Skeletal muscle tissue (tissue), 5 donors: Measurements from ENCODE around the gene PPP6R3. TPM values are rescaled to one million over a fixed set of nuclear protein-coding genes. Genes with fewer than 3 reads are reported as not detected.

Experiments
- H3K27ac ChIP-seq: one replicate; pipeline ENCODE4 v1.7.0; 2013; ENCODE audit warnings: mild to moderate bottlenecking, low read depth, low read length, inconsistent platforms
- H3K27me3 ChIP-seq, 3 donors: one replicate each; pipeline ENCODE4 v1.7.0; 2013; ENCODE audit warnings: low read length in 3 of 3; ENCODE audit not compliant: control insufficient read depth in 3 of 3, insufficient read depth in 3 of 3
- H3K36me3 ChIP-seq, 3 donors: one replicate each; pipeline ENCODE4 v1.7.0; 2013; ENCODE audit warnings: low read length in 3 of 3; ENCODE audit not compliant: control insufficient read depth in 3 of 3, insufficient read depth in 3 of 3
- H3K4me1 ChIP-seq, 3 donors: one replicate each; pipeline ENCODE4 v1.7.0; 2013; ENCODE audit warnings: low read length in 3 of 3, mild to moderate bottlenecking in 3 of 3; ENCODE audit not compliant: control insufficient read depth in 3 of 3, insufficient read depth in 3 of 3
- H3K4me3 ChIP-seq, 3 donors: one replicate each; pipeline ENCODE4 v1.7.0; 2013; ENCODE audit warnings: low read length in 3 of 3
- H3K9ac ChIP-seq, 3 donors: one replicate each; pipeline ENCODE4 v1.7.0; 2013; ENCODE audit warnings: low read length in 3 of 3, mild to moderate bottlenecking in 3 of 3, moderate library complexity in 2 of 3, low read depth in 1 of 3
- H3K9me3 ChIP-seq, 3 donors: one replicate each; pipeline ENCODE4 v1.7.0; 2013; ENCODE audit warnings: low read length in 3 of 3; ENCODE audit not compliant: control insufficient read depth in 3 of 3
- small RNA-seq: library from RNA; depleted of rRNA; stranded (forward); fragments of <200 nt; gene quantifications from one replicate; pipeline ENCODE3, GENCODE V24; 2014
- total RNA-seq: library from RNA; depleted of rRNA; stranded (reverse); fragments of >200 nt; gene quantifications from one replicate; pipeline ENCODE4 v1.2.3, GENCODE V29; 2014
- donor health status: Osteomylitis.

The PPP6R3 gene
- total RNA-seq, 1 donor from 2014 or later = 103 TPM

DNA sequence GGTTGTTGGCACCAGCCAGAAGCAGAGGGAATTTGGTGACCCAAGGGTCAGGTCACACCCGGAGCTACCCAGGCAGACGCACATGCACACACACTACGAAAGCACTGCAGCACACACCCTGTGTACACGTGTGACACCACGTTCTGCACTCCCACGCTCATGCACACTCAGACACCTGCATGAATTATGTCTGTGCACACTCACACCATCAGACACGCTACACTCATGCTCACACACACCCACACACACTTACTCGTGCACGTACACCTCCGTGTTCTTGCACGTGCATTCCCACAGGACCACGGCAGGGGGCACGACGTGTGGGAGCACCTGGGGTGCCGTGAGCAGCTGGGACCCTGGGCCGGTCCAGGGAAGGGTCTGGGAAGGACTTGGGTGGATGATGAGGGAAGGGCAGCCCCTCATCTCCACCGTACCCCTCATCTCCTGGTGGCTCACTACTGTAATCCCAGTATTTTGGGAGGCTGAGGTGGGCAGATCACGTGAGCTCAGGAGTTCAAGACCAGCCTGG lies 203.0 kb downstream of the PPP6R3 start:
- H3K9ac ChIP-seq = no peak overlapping the region
- H3K27ac ChIP-seq = no peak overlapping the region
- no peaks in the 10 kb centered on the region for H3K9me3 ChIP-seq
- H3K4me3 ChIP-seq = no peak overlapping the region
- peaks cover 25 to 39% (median 35%) of the 10 kb centered on the region in 3 donors for H3K27me3 ChIP-seq
- H3K4me1 ChIP-seq = peaks cover 3 to 6% (median 5%) of the 10 kb centered on the region in 3 donors
- no peaks in the 10 kb centered on the region for H3K36me3 ChIP-seq

DNA sequence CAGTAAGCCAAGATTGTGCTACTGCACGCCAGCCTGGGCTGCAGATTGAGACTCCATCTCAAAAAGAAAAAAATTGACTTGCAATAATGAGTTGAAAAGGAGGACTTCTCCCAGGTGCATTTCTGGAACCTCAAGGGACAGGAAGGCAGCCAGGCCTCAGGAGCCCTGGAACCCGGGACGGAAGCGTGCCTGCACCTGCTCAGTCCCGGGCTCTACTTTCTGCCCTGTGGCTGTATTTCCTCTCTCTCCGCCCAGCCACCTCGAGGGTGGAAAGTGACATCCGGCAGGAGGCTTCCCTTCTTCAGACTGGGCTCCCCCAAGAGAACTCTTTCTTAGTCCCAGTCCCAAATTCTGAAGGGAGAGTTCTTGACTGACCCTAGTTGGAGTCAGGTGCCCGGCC lies 203.6 kb downstream of the PPP6R3 start:
- no peak overlapping the region for H3K9ac ChIP-seq
- no peaks in the 10 kb centered on the region for H3K36me3 ChIP-seq
- peaks cover 25 to 40% (median 35%) of the 10 kb centered on the region in 3 donors for H3K27me3 ChIP-seq
- no peak overlapping the region for H3K4me3 ChIP-seq
- H3K9me3 ChIP-seq = no peaks in the 10 kb centered on the region
- H3K4me1 ChIP-seq = peaks cover 3 to 5% (median 4%) of the 10 kb centered on the region in 3 donors
- H3K27ac ChIP-seq = no peak overlapping the region

GRCh38 chr11:68664906-68665305 lies 204.4 kb downstream of the PPP6R3 start:
- H3K4me1 ChIP-seq = no peaks in the 10 kb centered on the region
- H3K27me3 ChIP-seq = peaks cover 28 to 46% (median 35%) of the 10 kb centered on the region in 3 donors
- no peaks in the 10 kb centered on the region for H3K36me3 ChIP-seq
- no peak overlapping the region for H3K4me3 ChIP-seq
- no peak overlapping the region for H3K9ac ChIP-seq
- H3K27ac ChIP-seq = no peak overlapping the region
- no peaks in the 10 kb centered on the region for H3K9me3 ChIP-seq

Small RNAs within 50 kb of the gene (small RNA-seq; reads per million reads assigned to genes)
- not detected for gene NDUFA3P2

Other genes with a start within 250 kb of the PPP6R3 start
- gene KMT5B, start 247.5 kb upstream of the PPP6R3 start, total RNA-seq = 39.7 TPM
- gene C11orf24, start 188.8 kb upstream of the PPP6R3 start, total RNA-seq = 12.0 TPM
- gene LRP5, start 148.2 kb upstream of the PPP6R3 start, total RNA-seq = 31.3 TPM
- gene GAL, start 223.8 kb downstream of the PPP6R3 start, total RNA-seq = 1.0 TPM